Endothelial cell of umbilical vein (primary cell): ENCODE data around the gene ANKIB1. TPM values are rescaled to one million over a fixed set of nuclear protein-coding genes. Genes with fewer than 3 reads are reported as not detected.
"Not testable (repeated sequence)": the region's sequence is repeated elsewhere in the genome, so short reads cannot be mapped to it uniquely, and the experiment has no call there.

Experiments used
- BruUV-seq: library from RNA; stranded (reverse); fragments of 400-500 nt; replicated peaks from 2 replicates; lab custom pipeline; 2021; lab: Mats Ljungman, UMichigan
- CTCF ChIA-PET: fragments of 300-600, 350-600 bp; sonication (Branson Sonifier 250); formaldehyde crosslinking; loops from one replicate; lab custom pipeline; 2021; ENCODE audit warnings: antibody characterized with exemption, inconsistent platforms; lab: Charles Lee
- POLR2A ChIA-PET: fragments of 300-600, 350-600 bp; sonication (Branson Sonifier 250); formaldehyde crosslinking; loops from one replicate; lab custom pipeline; 2021; ENCODE audit warnings: antibody characterized with exemption, inconsistent platforms; lab: Charles Lee
- DNase-seq: peaks from one replicate; pipeline ENCODE4 v3.0.0-alpha.2; 2011; ENCODE audit warnings: low read depth, low spot score
- FAIRE-seq: peaks from 2 replicates; lab custom pipeline; 2011; peaks lifted over from hg19 to GRCh38; lab: Jason Lieb, UNC
- H2AFZ ChIP-seq: 2 replicates; pipeline ENCODE4 v1.6.0; 2012; ENCODE audit warnings: low read depth, low read length, control low read depth, inconsistent platforms
- H3K27ac ChIP-seq: 2 replicates; pipeline ENCODE4 v1.5.1; 2011; ENCODE audit warnings: low read depth, mild to moderate bottlenecking, control low read depth, low read length, moderate library complexity; ENCODE audit not compliant: insufficient read depth
- H3K27me3 ChIP-seq, 2 experiments: 2 replicates each; pipeline versions ENCODE4 v1.6.0 to v1.6.1; 2011; ENCODE audit warnings: low read length in 2 of 2, mixed read lengths in 1 of 2; ENCODE audit not compliant: control insufficient read depth in 2 of 2, insufficient read depth in 2 of 2
- H3K36me3 ChIP-seq, 2 experiments: 2 replicates in 1 of 2; 3 replicates in 1 of 2; pipeline ENCODE4 v1.5.1; 2011; ENCODE audit warnings: low read length in 2 of 2, mild to moderate bottlenecking in 1 of 2, moderate library complexity in 1 of 2; ENCODE audit not compliant: control insufficient read depth in 2 of 2, insufficient read depth in 2 of 2; ENCODE audit errors: extremely low read depth in 1 of 2
- H3K4me1 ChIP-seq: 3 replicates; pipeline ENCODE4 v1.5.1; 2011; ENCODE audit warnings: mild to moderate bottlenecking, low read length; ENCODE audit not compliant: control insufficient read depth, insufficient read depth; ENCODE audit errors: extremely low read depth
- H3K4me2 ChIP-seq: 2 replicates; pipeline ENCODE4 v1.6.1; 2011; ENCODE audit warnings: low read length, control low read depth, mixed read lengths; ENCODE audit not compliant: insufficient read depth
- H3K4me3 ChIP-seq, 3 experiments: fragments of 200-600 bp in 1 of 3; sonication (generic), shearing (Covaris generic) in 1 of 3; replicated peaks in 1 of 3; 2 replicates each; pipeline ENCODE4 v1.5.1; 2011 to 2016; ENCODE audit warnings: control low read depth in 3 of 3, low read length in 3 of 3, mild to moderate bottlenecking in 2 of 3, inconsistent platforms in 1 of 3, low read depth in 1 of 3, moderate library complexity in 1 of 3; ENCODE audit not compliant: insufficient read depth in 1 of 3
- H3K79me2 ChIP-seq: 2 replicates; pipeline ENCODE4 v1.6.0; 2012; ENCODE audit warnings: low read length, inconsistent platforms; ENCODE audit not compliant: control insufficient read depth, insufficient read depth
- H3K9ac ChIP-seq: replicated peaks from 2 replicates; pipeline ENCODE3; 2011; ENCODE audit warnings: low read length, control low read depth; ENCODE audit not compliant: insufficient read depth; ENCODE audit errors: extremely low read depth
- H3K9me1 ChIP-seq: replicated peaks from 3 replicates; pipeline ENCODE4 v1.6.0; 2011; ENCODE audit warnings: mild to moderate bottlenecking, low read length; ENCODE audit not compliant: control insufficient read depth, insufficient read depth; ENCODE audit errors: extremely low read depth
- H3K9me3 ChIP-seq: replicated peaks from 2 replicates; pipeline ENCODE4 v1.5.1; 2012; ENCODE audit warnings: low read length, inconsistent platforms; ENCODE audit not compliant: control insufficient read depth, insufficient read depth
- H4K20me1 ChIP-seq: replicated peaks from 2 replicates; pipeline ENCODE3; 2011; ENCODE audit warnings: mild to moderate bottlenecking, low read length; ENCODE audit not compliant: control insufficient read depth, insufficient read depth; ENCODE audit errors: extremely low read depth
- EZH2 ChIP-seq: IDR thresholded peaks from 2 replicates; pipeline ENCODE4 v1.6.1; 2012; ENCODE audit warnings: borderline replicate concordance, low read depth, mild to moderate bottlenecking, moderate library complexity, low read length, inconsistent platforms; ENCODE audit not compliant: severe bottlenecking
- FOS ChIP-seq: IDR thresholded peaks from 2 replicates; pipeline ENCODE4 v1.6.1; 2011; ENCODE audit warnings: mild to moderate bottlenecking, low read length, moderate library complexity, borderline replicate concordance; ENCODE audit not compliant: insufficient read depth
- GATA2 ChIP-seq: IDR thresholded peaks from 2 replicates; pipeline ENCODE4 v1.7.0; 2011; ENCODE audit warnings: low read depth, mild to moderate bottlenecking, moderate library complexity, mixed read lengths, low read length; ENCODE audit not compliant: insufficient read length, insufficient read depth
- JUN ChIP-seq: IDR thresholded peaks from 2 replicates; pipeline ENCODE4 v1.6.1; 2011; ENCODE audit warnings: borderline replicate concordance, low read depth; ENCODE audit not compliant: insufficient read length, insufficient read depth
- MYC ChIP-seq: IDR thresholded peaks from one replicate; pipeline ENCODE4 v1.6.1; 2011; ENCODE audit warnings: mild to moderate bottlenecking, low read depth, low read length
- POLR2A ChIP-seq: IDR thresholded peaks from 2 replicates; pipeline ENCODE4 v1.6.1; 2012; ENCODE audit warnings: low read depth, mild to moderate bottlenecking, control low read depth, low read length
- POLR2AphosphoS5 ChIP-seq: IDR thresholded peaks from 2 replicates; pipeline ENCODE4 v1.6.1; 2012; ENCODE audit warnings: low read depth, mild to moderate bottlenecking, control low read depth, low read length, moderate library complexity; ENCODE audit not compliant: insufficient read depth
- dilution Hi-C: fragments of 300-500 bp; cut with MboI; formaldehyde crosslinking; loops from one replicate; pipeline ENCODE4 v1.15.0; 2019; ENCODE audit warnings: low sequenced_read_pairs; ENCODE audit not compliant: extremely low pct_ligation_motif_present
- intact Hi-C: fragments of 100-400 bp; cut with micrococcal nuclease; formaldehyde crosslinking; loops from one replicate; pipeline ENCODE4 v1.10.0; 2022
- polyA plus RNA-seq, 4 experiments: library from polyadenylated mRNA; depleted of rRNA in 3 of 4; stranded (reverse) in 3 of 4; unstranded in 1 of 4; fragments of >200 nt; gene quantifications; 2 replicates each; pipeline versions ENCODE4 v1.2.1 to v1.2.3, GENCODE V29; 2011 to 2012; ENCODE audit warnings: missing spikeins in 1 of 4
- total RNA-seq: library from RNA; stranded (reverse); gene quantifications from 2 replicates; pipeline ENCODE4 v1.2.3, GENCODE V29; 2021
- TF ChIP-seq, protein P1 (sequence below), 2 donors: IDR thresholded peaks; 1 replicate in 1 of 2; 2 replicates in 1 of 2; pipeline ENCODE4 v1.5.1; 2011; ENCODE audit warnings: low read length in 2 of 2, mild to moderate bottlenecking in 2 of 2, moderate library complexity in 2 of 2, control low read depth in 1 of 2, inconsistent platforms in 1 of 2, low read depth in 1 of 2; ENCODE audit not compliant: insufficient read depth in 1 of 2; ENCODE audit errors: extremely low read depth in 1 of 2
- TF ChIP-seq, protein P2 (sequence below): IDR thresholded peaks from 2 replicates; pipeline ENCODE4 v1.6.1; 2011; ENCODE audit not compliant: insufficient read depth, insufficient read length

Gene ANKIB1
- total and polyA plus RNA-seq, 2 donors (not counting 3 experiments of a cell fraction or from before 2014, with no cell fraction given): 16.9 to 56.5 TPM

DNA sequence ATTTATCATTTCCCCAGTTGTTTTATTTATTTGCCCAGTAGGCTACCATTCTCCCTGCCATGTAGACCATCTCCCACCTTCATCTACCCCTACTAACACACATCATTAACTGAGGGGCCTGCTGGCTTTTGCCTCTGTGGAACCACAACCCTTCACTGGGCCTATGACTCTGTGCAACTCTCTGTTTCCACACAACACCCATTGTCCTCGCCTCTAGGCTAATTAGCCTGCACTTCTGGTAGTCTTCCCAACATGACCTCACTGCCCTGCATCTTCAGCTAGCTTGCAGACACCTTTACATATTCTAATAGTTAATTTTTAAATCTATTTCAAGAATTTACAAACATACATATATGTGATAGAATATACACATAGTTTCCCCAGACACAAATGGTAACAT lies 7.5 kb downstream of the ANKIB1 start:
- intact Hi-C loops: no loop called here

DNA sequence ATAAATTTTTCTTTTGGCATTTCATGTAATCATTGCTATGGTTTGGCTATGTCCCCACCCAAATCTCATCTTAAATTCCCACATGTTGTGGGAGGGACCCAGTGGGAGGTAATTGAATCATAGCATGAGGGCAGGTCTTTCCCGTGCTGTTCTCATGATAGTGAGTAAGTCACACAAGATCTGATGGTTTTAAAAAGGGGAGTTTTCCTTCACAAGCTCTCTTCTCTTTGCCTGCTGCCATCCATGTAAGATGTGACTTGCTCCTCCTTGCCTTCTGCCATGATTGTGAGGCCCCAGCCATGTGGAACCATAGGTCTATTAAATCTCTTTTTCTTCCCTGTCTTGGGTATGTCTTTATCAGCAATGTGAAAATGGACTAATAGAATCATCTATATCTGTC lies 9.0 kb downstream of the ANKIB1 start:
- H2AFZ ChIP-seq, FAIRE-seq, H3K9ac ChIP-seq, BruUV-seq, H3K36me3 ChIP-seq, H4K20me1 ChIP-seq, H3K9me1 ChIP-seq, dilution Hi-C loops, H3K4me1 ChIP-seq, intact Hi-C loops, H3K9me3 ChIP-seq, POLR2A ChIA-PET, DNase-seq, CTCF ChIA-PET, H3K4me2 ChIP-seq, H3K27me3 ChIP-seq, H3K27ac ChIP-seq, H3K4me3 ChIP-seq: not testable (repeated sequence)
- peaks cover 74% of the 10 kb centered on the region for H3K79me2 ChIP-seq

More for the DNA sequence above, 7.5 kb downstream of the ANKIB1 start:
- Histone ChIP-seq H3K27me3 (no peaks in the 10 kb centered on the region), H4K20me1 (peaks cover 4% of the 10 kb centered on the region), H3K4me3 (no peak overlapping the region), H3K79me2 (peaks cover 78% of the 10 kb centered on the region), H3K9me3 (no peaks in the 10 kb centered on the region), H3K36me3 (no peaks in the 10 kb centered on the region), H3K4me2 (no peak overlapping the region), H3K27ac (no peak overlapping the region), H3K4me1 (peaks cover under 1% of the 10 kb centered on the region), H3K9ac (no peak overlapping the region), H2AFZ (no peak overlapping the region), H3K9me1 (no peaks in the 10 kb centered on the region)
- no peak for DNase-seq
- TF ChIP-seq POLR2AphosphoS5 (no peak), GATA2 (no peak), FOS (no peak), EZH2 (no peak), MYC (no peak), POLR2A (no peak), JUN (no peak)
- TF ChIP-seq, protein P1, sequence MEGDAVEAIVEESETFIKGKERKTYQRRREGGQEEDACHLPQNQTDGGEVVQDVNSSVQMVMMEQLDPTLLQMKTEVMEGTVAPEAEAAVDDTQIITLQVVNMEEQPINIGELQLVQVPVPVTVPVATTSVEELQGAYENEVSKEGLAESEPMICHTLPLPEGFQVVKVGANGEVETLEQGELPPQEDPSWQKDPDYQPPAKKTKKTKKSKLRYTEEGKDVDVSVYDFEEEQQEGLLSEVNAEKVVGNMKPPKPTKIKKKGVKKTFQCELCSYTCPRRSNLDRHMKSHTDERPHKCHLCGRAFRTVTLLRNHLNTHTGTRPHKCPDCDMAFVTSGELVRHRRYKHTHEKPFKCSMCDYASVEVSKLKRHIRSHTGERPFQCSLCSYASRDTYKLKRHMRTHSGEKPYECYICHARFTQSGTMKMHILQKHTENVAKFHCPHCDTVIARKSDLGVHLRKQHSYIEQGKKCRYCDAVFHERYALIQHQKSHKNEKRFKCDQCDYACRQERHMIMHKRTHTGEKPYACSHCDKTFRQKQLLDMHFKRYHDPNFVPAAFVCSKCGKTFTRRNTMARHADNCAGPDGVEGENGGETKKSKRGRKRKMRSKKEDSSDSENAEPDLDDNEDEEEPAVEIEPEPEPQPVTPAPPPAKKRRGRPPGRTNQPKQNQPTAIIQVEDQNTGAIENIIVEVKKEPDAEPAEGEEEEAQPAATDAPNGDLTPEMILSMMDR (IDR thresholded peaks at IDR 0.05; ENCODE audit: extremely low read depth in 1 of 2, insufficient read depth in 1 of 2, low read depth in 1 of 2, low read length in 2 of 2): no peak
- TF ChIP-seq, protein P2, sequence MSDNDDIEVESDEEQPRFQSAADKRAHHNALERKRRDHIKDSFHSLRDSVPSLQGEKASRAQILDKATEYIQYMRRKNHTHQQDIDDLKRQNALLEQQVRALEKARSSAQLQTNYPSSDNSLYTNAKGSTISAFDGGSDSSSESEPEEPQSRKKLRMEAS: no peak
- ChIA-PET CTCF (no interaction called here), POLR2A (no interaction called here)
- no TSS peak for BruUV-seq
- dilution Hi-C loops: no loop called here
- no peak for FAIRE-seq
